Embryonic facial prominence (tissue), 1 donor: ENCODE results near the gene RBM17.
"Not testable (repeated sequence)": the region's sequence is repeated elsewhere in the genome, so short reads cannot be mapped to it uniquely, and the experiment has no call there.

Experiments
- DNase-seq: peaks from one replicate; pipeline ENCODE4 v3.0.0-alpha.2; 2016; ENCODE audit errors: extremely low spot score

RBM17 gene

DNA sequence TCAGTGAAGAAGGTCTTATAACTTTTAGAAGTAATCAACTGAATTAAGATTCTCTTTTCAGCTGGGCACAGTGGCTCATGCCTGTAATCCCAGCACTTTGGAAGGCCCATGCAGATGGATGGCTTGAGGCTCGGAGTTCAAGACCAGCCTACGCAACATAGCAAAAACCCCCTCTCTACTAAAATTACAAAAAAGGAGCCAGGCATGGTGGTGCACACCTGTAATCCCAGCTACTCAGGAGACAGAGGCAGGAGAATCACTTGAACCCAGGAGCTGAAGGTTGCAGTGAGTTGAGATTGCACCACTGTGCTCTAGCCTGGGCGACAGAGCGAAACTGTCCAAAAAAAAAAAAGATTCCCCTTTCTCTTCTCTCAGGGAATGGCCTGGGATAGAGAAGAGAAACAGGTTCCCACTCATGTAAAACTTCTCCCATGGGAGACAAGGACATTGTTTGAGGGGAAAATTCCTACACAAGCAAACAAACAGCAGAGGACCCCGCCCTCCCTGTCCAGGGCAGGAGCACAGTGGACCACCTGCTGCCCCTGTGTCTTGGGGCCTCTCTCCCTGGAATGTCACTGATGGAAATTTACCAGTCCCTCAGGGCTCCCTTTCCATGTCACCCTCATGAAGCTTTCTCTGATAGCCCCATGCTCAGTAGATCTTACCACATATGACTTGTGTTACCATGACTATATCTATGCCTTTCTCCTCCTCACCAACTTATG, 32.3 kb upstream of the RBM17 start:
- no peak for DNase-seq

DNA sequence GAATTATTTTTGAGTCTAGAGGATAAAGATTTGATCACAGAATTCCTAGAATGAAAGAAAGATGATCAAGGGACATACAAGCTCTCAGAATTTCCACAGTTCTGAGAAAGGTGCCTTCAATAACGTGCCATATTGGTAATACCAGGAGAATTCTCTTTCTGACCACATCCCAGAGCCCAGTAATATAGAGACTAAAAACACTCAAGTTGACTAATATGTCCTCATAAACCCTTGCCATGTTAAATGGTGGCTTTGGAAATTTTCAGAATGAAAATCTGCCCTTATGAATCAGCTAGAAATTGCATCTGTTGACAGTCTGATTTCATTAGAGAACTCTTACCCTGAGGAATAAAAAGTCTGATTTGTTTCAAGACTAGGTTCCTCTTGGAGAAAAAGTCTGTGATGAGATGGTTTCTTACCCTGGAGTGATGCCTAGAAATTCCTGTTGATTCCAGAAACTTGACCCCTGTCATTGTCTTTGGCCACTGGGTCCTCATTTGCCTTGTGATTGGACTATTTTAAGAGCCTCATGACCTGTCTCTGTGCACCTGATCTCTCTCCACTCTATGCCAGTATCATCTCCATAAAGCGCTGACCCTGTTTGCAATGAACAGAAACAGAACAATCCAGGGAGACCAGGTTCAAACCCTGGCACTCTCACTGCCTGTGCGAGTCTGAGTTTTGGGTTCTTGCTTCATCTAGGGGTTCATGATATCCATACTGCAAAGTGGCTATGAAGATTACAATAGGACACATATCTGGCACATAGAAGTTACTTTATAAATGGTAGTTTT, 30.0 kb upstream of the RBM17 start:
- DNase-seq: no peak

DNA sequence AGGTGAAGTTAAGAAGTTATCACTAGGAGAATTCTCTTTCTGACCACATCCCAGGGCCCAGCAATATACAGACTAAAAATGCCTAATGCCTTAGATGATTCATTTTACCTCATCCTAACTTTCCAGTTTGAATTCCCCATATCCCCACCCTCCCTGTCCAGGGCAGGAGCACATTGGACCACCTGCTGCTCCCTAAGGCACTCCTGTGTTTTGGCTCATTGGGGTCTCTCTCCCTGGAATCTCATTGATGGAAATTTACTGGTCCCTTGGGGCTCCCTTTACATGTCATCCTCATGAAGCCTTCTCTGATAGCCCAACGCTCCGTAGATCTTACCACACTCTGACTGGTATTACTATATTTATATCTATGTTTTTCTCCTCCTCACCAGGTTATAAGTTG, 29.3 kb upstream of the RBM17 start:
- no peak for DNase-seq

DNA sequence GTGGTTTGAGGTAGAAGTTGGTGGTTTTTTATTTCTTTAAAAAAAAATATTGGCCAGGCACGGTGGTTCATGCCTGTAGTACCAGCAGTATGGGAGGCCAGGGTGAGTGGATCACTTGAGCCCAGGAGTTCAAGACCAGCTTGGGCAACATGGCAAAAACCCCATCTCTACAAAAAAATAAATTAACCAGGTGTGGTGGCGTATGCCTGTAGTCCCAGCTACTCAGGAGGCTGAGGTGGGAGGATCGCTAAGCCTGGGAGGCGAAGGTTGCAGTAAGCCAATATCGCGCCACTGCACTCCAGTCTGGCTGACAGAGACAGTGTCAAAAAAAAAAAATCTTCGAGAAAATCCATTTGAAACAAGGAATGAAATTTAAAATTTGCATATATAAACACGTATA, 27.8 kb upstream of the RBM17 start:
- DNase-seq: no peak

DNA sequence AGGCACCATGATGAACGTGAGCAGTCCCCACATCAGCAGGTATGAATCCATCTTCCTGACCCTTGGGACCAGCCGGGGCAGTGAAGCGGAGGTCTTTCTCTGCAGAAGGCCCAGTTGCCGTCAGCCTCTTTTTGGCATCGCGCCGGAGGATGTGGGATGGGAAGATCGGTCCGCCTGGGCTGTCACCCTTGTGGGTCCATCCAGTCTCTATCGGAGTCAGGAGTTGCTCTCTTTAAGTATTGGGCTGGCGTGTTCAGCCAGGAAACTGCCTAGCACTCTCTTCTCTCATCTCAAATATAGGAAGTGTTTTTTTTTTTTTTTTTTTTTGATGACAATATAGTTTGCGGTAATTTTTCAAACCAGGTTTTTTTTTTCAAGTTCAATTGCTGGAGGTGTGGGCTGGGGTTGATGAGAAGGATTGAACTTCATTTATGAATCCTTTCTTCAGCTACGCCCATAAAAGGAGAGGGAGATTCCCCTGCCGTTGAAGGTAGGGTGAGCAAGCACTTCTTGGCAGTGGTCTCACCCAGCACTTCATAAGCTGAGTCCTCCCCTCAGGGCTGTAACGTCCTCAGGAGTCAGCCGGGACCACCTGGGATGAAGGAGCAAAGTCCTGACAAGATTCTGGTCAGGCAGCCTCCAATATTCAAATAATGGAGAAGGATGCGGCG, 26.6 kb upstream of the RBM17 start, which contains the start of gene IL2RA:
IL2RA (minus strand) TSS at position 267 of the 671 bp plus-strand sequence; CDS start at position 51, 216 bp downstream.
- DNase-seq: no peak

DNA sequence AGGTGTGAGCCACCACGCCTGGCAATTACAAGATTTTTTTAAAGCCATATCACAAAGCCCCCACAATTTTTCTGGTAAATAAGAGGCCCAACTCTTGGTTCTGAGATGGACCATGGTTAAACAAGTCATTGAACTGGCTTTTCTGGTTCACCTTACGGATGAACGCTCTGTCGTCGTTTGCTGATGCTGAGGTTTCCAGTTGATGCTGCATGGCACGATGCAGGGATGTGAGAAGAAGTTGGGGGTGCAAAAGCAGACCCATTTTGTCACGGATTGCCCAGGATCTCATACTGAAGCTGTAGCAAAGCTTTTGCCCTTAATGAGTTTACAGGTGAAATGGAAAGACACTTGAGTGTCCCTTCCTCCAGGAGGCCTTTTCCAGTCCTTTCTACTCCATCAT, 24.7 kb upstream of the RBM17 start:
- DNase-seq: no peak

DNA sequence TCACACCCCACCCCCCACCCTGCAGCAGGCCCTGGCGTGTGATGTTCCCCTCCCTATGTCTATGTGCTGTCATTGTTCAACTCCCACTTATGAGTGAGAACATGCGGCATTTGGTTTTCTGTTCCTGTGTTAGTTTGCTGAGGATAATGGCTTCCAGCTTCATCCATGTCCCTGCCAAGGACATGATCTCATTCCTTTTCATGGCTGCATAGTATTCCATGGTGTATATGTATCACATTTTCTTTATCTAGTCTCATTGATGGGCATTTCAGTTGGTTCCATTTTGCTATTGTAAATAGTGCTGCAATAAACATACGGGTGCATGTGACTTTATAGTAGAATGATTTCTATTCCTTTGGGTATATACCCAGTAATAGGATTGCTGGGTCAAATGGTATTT, 24.1 kb upstream of the RBM17 start:
- not testable (repeated sequence) for DNase-seq

DNA sequence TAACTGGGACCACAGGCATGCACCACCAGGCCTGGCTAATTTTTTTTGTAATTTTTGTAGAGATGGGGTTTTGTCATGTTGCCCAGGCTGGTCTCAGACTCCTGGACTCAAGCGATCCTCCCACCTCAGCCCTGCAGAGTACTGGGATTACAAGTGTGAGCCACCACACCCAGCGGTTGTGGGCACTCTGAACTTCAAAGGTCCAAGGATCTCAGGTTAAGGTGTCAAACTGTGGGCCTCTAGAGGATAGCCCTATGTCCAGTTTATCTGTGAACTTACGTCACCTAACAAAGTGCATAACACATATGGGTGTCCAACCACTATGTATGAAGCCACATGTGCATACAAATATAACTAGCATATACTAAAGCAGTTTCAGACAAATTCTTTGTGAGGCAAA, 23.4 kb upstream of the RBM17 start:
- DNase-seq: no peak

DNA sequence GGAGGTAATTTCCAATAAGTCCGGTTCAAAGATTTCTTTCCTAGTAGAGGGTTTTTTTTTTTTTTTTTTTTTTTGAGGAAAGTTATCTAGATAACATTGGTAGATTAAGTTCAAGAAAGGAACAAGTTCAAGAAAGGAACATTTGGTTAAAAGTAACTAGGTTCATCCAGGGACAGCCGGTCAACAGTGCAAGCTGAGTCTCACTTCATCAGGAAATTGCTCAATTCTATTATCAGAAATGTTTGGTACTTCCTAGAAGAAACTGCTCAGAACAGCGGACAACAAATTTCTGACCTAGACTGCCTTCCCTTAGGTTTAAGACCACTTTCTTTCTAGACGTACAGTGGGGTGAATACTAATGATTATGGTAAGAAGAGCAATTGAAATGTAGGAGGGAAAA, 23.0 kb upstream of the RBM17 start:
- DNase-seq: no peak

DNA sequence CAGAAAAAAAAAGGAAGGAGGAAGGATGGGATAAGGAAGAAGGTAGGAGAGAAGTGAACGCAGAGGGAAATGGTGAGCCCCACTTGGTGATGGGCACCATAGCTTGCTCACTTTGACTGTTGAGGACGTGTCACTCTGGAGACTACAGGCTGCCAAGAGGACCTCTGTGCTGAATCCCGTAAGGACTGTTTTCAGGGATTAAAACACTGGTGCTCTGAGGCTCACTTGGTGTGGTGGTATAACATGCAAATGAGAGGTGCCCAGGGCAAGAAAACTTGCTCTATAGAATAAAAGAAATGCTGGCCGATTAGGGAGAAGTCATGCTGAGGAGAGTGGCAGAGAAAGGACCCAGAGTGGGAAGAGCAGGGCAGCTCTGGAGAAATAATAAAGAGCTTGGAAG, 21.4 kb upstream of the RBM17 start:
- no peak for DNase-seq

DNA sequence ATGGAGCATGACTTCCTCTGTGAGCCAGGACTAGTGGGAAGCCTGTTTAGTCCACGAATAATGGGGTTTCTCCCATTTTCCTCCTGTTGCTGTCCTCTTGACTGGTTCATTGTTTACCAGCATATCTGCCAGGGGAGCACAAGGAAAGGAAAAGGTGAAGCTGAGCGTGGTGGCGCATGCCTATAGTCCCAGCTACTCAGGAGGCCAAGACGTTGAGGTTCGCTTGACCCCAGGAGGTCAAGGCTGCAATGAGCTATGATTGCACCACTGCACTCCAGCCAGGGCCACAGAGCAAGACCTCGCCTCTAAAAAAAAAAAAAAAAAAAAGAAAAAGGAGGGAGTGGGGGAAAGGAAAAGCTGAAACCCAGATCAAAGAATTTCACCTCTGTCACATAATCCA, 20.8 kb upstream of the RBM17 start:
- DNase-seq: no peak

DNA sequence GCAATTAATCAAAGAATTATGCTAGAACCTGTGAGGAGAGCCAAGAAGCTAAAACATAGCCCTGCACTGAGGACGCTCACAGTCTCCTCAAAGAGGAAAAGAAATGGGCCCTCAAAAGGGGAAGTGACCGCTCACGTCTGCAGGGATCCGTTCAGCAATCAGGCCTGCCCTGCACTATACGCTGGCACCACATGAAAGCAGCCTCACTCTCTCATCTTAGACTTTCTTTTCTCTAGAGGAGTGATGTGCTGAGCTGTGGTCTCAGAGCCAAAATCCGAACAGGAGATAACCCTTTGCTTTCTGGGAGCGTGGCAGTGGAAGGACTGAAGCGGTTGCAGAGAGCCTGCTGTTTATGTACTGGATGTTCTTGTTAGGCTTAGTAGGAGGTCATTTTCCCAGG, 20.4 kb upstream of the RBM17 start:
- no peak for DNase-seq

DNA sequence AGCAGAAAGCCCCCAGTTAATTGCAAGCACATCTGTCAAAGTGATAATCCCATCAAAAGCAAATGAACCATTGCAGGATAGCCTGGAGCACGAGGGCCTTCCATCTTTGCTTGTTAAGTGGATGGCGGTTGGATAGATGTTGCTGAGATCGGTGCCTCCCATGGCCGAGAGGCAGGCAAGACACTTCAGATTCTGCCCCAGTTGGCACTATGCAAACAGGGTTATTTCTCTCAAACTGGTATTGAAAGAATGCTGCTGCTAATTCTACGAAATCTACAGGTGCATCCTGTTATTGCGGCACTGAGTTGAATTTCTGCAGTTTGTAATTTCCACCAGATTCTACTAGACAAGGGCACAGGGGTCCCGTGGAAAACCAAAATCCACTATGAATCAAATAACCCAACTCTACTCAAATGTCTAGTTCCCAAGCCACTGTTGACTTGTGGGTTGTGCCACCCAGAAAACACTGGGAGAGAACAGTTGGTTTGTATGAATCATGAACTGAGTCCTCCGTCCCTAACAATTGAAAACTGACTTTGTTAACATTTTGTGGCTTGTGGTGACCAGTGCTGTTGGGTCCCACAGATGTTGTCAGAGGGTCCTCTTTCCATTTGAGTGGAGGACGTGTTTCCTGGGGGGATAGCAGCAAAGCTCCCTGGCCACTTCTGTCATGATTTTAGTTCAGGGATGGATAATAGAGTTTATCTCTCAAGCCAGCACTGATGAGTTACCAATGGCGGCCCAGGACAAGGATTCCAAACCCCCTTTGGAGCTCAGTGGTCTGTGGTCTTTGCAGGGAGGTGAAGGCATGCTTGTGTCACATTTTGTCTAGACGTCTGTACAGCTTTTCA, 19.5 kb upstream of the RBM17 start:
- DNase-seq: no peak

DNA sequence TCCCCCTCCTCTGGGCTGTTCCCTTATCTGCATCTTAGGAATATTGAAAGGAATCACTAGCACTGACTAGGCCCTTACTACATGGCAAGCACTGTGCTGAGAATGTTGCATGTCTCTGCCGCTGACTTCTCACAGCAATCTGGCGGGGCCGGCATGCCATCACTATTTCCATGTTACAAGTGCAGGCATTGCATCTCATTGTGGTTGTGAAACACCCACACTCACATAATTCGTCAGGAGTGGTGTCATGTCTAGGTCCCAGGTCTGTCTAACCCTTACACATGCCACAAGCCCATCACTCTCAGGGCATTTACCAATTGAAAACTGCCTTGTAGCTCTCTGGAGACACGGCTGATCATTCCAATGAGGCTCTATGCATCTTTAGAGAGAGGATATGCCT, 18.2 kb upstream of the RBM17 start:
- DNase-seq: no peak

DNA sequence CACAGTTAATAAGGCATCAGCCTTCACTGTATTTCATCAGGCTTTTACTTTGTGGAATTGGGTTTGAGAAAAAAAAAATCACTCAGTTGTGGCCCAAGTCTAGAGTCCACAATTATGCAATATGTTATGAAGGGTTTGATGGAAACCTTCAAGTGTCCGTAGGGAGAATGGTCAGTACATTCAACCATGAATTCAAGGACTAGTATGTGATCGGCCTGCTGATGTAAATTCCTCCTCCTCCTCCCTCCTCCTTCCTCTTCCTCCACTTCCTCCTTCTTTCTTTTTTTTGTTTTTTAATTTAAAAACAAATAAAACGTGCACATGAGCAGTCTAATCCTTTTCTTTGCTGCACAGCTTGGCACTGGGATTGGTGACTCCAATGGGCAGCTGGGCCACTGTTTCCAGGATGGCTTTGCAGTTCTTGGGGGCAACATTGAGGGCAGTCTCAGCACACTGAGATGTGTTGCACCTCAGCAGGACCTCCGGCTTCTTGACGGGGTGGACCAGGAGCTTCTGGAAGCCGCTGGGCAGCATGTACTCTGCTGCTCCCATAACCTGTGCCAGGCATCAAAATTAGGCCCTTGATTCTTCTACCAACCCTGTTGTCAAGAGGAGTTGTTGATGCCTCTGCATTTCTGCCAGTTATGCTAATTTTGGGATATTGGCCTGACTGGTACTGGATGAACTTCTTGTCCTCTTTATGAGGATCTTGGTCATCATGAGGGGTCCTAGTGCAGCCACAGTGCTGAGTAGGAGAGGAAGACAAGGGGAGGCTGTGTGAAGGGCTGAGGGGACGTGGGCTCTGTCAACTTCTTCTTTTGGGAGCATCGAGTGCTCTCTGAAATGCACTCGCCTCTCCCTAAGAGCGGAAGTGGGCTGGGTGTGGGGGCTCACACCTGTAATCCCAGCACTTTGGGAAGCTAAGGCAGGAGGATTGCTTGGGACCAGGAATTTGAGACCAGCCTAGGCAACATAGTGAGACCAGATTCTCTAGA, 17.4 kb upstream of the RBM17 start:
- DNase-seq: no peak

DNA sequence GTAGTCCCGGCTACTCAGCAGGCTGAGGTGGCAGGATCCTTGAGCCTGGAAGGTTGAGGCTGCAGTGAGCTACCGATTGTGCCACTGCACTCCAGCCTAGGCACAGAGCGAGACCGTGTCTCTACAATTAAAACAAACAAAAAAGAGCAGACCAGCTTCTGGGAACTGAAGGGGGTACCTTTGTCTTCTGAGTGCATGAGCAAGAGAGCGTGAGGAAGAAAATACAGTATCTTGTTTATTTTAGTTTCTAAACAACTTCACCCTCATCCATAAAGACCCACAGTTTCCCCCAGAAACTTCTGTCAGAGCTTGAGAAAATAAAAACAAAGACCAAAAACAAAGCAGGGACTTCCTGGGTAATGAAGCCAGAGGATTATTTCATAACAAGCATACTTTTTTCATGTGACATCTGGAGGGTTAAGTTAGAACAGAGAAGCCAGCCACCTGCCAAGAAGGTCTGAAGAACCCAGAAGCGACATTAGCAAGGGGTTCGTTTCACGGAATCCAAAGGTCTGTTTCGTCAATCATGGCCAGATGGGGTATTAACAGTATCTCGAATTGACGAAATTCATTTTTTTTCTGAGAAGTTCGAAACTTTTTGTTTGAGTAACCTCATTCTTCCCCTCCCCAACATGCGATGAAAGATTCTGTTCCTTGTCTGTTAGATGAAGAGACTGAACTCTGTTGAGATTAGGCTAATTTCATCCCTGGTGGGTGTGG, 16.5 kb upstream of the RBM17 start:
- no peak for DNase-seq

DNA sequence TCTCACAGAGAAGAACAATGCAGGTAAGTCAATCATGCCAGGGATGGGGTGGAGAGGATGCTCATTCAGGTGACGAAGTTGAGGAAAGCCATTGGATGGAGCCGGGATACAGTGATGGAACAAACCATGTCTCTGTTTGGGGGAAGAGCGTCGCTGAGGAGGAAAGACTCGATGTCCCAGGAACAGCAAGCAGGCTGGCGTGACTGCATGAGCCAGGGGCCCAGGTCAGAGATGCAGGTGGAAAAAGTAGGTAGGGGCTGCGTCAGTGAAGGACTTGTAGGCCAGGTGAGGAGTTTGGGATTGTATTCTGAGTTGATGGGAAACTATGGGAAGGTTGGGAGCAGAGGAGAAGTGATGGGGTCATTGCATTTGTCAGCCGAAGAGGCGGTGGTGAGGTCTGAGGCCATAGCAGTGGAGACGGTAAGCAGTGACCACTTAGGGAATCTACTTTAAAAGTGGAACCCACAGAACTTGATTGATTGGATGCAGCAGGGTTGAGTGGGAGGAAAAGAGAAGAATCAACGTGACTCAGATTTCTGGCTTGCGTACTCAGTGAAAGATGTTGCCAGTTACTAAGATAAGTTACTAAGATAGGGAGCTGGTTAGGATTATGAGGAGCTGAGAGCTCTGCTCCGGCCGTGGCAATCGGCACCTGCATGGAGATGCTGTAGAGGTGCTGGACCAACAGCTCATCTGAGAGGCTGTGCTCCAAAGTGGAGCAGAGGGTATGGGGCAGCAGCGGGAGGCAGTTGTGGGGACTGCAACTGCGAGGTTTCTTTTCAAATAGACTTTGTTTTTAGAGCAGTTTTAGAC, 14.1 kb upstream of the RBM17 start:
- no peak for DNase-seq

DNA sequence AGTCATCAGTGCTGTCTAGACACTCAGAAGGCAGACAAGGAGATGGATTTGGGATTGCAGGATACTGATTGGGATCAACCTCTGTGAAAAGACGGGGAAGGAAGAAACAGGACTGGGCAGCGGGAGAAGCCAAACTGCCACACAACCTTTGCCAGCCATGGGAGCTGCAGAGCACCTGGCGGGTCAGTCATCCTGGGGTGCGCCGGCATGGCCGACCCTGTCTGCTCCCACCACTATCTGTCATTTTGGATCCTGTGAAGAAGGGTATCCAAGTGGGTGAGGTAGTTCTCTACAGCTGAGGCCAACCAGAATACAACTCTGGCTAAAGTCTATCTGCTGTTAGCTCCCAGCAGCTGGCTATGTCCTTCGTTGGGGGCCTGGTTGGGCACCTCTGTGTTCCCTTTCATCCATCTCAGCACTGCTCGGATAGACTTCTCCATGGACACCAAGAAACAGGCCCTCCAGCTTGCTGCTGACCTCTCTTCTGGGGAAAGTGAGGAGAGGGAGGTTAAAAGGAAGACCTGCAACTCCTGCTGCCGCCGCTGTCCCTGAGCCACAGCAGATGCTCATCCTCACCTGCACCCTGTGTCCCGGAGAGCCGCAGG, 11.7 kb upstream of the RBM17 start:
- DNase-seq: no peak

DNA sequence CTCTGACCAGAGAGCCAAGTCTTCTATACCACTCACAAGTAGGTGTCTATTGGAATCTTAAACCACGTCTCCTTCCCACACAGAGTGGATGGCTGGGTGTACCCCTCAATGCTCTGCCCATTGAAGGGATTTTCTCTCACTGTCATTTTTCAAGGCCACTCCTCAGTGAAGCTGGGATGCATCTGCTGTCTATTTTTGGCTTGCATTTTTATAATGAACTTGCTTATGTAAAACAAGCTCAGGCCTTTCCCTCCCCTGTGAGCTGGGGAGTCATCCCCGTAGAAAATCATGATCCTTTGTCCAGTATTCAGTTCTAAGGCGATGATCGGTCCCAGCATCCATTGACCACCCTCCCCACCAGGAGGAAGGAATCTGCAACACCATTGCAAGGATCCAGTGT, 9.8 kb upstream of the RBM17 start:
- no peak for DNase-seq
